Measurements from ENCODE around the gene C1QB. TPM values are rescaled to one million over a fixed set of nuclear protein-coding genes. Genes with fewer than 3 reads are reported as not detected.

C1QB gene
- total RNA-seq, 1 experiment from 2014 or later: not detected

DNA sequence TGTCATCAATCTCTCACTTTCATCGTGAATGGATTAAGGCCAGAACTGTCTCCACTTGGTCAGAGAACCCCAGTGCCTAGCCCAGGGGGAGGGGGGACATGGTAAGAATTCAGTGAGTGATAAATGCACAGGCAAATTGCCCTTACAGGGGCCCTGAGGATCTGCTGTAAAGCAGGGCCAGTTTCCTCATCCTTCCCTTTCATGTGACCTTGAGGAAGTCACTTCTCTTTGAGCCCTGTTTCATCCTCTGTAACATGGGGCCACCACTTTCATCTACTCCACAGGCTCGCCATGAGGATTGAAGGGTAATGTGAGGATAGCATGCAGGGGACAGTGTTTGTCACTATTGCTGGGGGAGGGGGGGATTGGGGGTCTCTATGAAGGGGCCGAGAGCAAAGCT lies 44.7 kb upstream of the C1QB start:
- Histone ChIP-seq H3K9me2 (ENCODE audit: insufficient read depth) (no peaks in the 10 kb centered on the region), H3K9me3 (ENCODE audit: insufficient read depth, low read depth) (no peaks in the 10 kb centered on the region), H3K4me1 (replicated peaks; ENCODE audit: insufficient read depth) (no peaks in the 10 kb centered on the region), H4K20me1 (ENCODE audit: insufficient read depth) (no peaks in the 10 kb centered on the region), H3K27ac (no peak overlapping the region), H3K4me3 (no peak overlapping the region), H3K4me2 (no peak overlapping the region), H2AFZ (no peak overlapping the region), H3F3A (ENCODE audit: insufficient read depth, low read depth) (no peaks in the 10 kb centered on the region), H3K27me3 (ENCODE audit: insufficient read depth, low read depth) (peaks cover 74% of the 10 kb centered on the region), H3K36me3 (ENCODE audit: low read depth) (no peaks in the 10 kb centered on the region), H3K79me2 (ENCODE audit: low read depth) (no peaks in the 10 kb centered on the region)
- no peak for TF ChIP-seq EZH2 (IDR thresholded peaks at IDR 0.05; ENCODE audit: low read depth)
- TF ChIP-seq, protein P1, sequence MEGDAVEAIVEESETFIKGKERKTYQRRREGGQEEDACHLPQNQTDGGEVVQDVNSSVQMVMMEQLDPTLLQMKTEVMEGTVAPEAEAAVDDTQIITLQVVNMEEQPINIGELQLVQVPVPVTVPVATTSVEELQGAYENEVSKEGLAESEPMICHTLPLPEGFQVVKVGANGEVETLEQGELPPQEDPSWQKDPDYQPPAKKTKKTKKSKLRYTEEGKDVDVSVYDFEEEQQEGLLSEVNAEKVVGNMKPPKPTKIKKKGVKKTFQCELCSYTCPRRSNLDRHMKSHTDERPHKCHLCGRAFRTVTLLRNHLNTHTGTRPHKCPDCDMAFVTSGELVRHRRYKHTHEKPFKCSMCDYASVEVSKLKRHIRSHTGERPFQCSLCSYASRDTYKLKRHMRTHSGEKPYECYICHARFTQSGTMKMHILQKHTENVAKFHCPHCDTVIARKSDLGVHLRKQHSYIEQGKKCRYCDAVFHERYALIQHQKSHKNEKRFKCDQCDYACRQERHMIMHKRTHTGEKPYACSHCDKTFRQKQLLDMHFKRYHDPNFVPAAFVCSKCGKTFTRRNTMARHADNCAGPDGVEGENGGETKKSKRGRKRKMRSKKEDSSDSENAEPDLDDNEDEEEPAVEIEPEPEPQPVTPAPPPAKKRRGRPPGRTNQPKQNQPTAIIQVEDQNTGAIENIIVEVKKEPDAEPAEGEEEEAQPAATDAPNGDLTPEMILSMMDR (conservative IDR thresholded peaks at IDR 0.05): no peak
- ChIA-PET CTCF (no interaction called here), POLR2A (ENCODE audit: unreplicated experiment) (no interaction called here)
- no TSS peak for BruUV-seq (replicated peaks)
- intact Hi-C loops (cut with micrococcal nuclease; ENCODE audit: unreplicated experiment): no loop called here
- DNase-seq: no peak

DNA sequence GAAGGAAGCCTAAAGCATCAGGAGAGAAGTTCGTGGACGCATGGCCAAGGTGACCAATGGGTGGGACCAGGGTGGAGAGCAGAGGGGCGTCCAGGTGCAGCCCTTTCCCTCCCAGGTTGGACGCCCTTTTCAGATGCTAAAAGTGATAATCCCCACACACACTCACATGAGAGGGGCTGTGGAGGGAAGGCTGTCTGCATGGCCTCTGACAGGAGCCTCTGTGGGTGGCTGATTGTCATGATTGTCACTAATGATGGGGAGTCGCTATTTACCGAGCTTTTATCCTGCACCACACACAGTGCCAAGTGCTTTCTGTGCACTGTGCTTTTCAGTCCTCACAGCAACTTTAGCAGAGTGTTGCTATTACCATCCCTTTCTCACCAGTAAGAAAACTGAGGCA lies 43.7 kb upstream of the C1QB start:
- no TSS peak for BruUV-seq (replicated peaks)
- Histone ChIP-seq H3K9me3 (ENCODE audit: insufficient read depth, low read depth) (no peaks in the 10 kb centered on the region), H3K79me2 (ENCODE audit: low read depth) (no peaks in the 10 kb centered on the region), H3K4me2 (no peak overlapping the region), H3K4me1 (replicated peaks; ENCODE audit: insufficient read depth) (no peaks in the 10 kb centered on the region), H3F3A (ENCODE audit: insufficient read depth, low read depth) (no peaks in the 10 kb centered on the region), H3K9me2 (ENCODE audit: insufficient read depth) (no peaks in the 10 kb centered on the region), H3K36me3 (ENCODE audit: low read depth) (no peaks in the 10 kb centered on the region), H4K20me1 (ENCODE audit: insufficient read depth) (no peaks in the 10 kb centered on the region), H3K27me3 (ENCODE audit: insufficient read depth, low read depth) (peaks cover 74% of the 10 kb centered on the region), H3K27ac (no peak overlapping the region), H3K4me3 (no peak overlapping the region), H2AFZ (no peak overlapping the region)
- POLR2A ChIA-PET (ENCODE audit: unreplicated experiment): no interaction called here
- TF ChIP-seq EZH2 (IDR thresholded peaks at IDR 0.05; ENCODE audit: low read depth): no peak
- TF ChIP-seq, protein P1 (conservative IDR thresholded peaks at IDR 0.05): no peak
- CTCF ChIA-PET: no interaction called here
- no peak for DNase-seq
- intact Hi-C loops (cut with micrococcal nuclease; ENCODE audit: unreplicated experiment): no loop called here

DNA sequence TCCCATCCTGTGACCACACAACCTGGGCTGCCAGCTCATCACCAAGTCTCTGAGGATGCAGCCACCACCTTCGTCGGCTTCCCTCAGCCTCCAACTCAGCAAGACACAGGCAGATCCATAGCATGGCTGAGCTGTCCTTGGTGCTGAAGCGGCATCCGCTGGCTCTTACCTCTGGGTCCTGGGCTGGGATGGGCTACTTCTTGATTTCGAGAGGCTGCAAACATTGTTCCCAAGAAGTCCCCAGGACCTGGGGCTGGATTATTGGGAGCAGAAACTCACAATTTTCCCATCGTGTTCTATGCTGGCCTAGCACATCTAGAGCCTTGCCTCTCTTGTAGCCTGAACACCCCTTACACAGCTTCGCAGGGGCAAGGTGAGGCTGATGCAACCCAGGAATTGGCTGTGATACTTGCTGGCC lies 41.5 kb upstream of the C1QB start:
- intact Hi-C loops (cut with micrococcal nuclease; ENCODE audit: unreplicated experiment): no loop called here
- POLR2A ChIA-PET (ENCODE audit: unreplicated experiment): interaction anchor here (0.7 kb wide), 1 partner anchor 159 kb away, joined by 3 read pairs; no protein-coding TSS in a partner anchor

More for the DNA sequence above, 41.5 kb upstream of the C1QB start:
- H4K20me1 ChIP-seq (ENCODE audit: insufficient read depth): no peaks in the 10 kb centered on the region
- H3K27ac ChIP-seq: no peak overlapping the region
- H2AFZ ChIP-seq: no peak overlapping the region
- H3K4me2 ChIP-seq: no peak overlapping the region
- no peaks in the 10 kb centered on the region for H3K9me2 ChIP-seq (ENCODE audit: insufficient read depth)
- H3K27me3 ChIP-seq (ENCODE audit: insufficient read depth, low read depth): peaks cover 72% of the 10 kb centered on the region
- H3K79me2 ChIP-seq (ENCODE audit: low read depth): no peaks in the 10 kb centered on the region
- H3K4me1 ChIP-seq (replicated peaks; ENCODE audit: insufficient read depth): no peaks in the 10 kb centered on the region
- no TSS peak for BruUV-seq (replicated peaks)
- H3K9me3 ChIP-seq (ENCODE audit: insufficient read depth, low read depth): no peaks in the 10 kb centered on the region
- no peak overlapping the region for H3K4me3 ChIP-seq
- H3F3A ChIP-seq (ENCODE audit: insufficient read depth, low read depth): no peaks in the 10 kb centered on the region
- CTCF ChIA-PET: no interaction called here
- DNase-seq: peak; percentile 43 to 53
- no peak for TF ChIP-seq EZH2 (IDR thresholded peaks at IDR 0.05; ENCODE audit: low read depth)
- TF ChIP-seq, protein P1 (conservative IDR thresholded peaks at IDR 0.05): no peak
- no peaks in the 10 kb centered on the region for H3K36me3 ChIP-seq (ENCODE audit: low read depth)
